ENCODE data around the gene SPOPL. TPM values are rescaled to one million over a fixed set of nuclear protein-coding genes. Genes with fewer than 3 reads are reported as not detected.

Gene SPOPL
- total and polyA plus RNA-seq, 12 donors = 1.5 to 26.2 (median 14.0) TPM

DNA sequence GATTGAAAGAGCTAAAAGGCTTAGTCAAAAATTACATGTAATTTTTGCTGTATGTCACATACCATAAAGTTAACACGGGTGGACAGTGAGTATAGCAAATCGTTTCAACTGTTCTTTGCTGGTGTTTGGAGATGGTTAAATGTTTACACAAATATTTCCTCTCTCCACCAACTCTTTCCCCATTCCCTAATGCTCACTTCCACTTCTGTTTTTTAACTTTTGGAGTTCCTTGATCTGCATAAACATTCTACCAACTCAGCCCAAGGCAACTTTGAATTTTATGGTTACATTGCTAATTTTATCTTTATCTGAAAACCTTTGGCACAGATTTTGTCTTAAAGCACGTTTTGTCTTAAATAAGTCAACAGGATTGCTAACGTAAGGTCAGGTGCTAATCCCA, 1.9 kb upstream of the SPOPL start:
- no peaks in the 10 kb centered on the region for H3K27me3 ChIP-seq
- no peaks in the 10 kb centered on the region for H3K36me3 ChIP-seq (replicated peaks in 1 of 2)
- H3K27ac ChIP-seq = no peak overlapping the region
- no peaks in the 10 kb centered on the region for H3K9me3 ChIP-seq (replicated peaks in 1 of 3)
- 71 to 77% (median 74%) methylated on average over 4 of the region's 4 CpGs for WGBS, 4 donors
- intact Hi-C loops (cut with DNase I) = no loop called here
- TF ChIP-seq, protein P1, sequence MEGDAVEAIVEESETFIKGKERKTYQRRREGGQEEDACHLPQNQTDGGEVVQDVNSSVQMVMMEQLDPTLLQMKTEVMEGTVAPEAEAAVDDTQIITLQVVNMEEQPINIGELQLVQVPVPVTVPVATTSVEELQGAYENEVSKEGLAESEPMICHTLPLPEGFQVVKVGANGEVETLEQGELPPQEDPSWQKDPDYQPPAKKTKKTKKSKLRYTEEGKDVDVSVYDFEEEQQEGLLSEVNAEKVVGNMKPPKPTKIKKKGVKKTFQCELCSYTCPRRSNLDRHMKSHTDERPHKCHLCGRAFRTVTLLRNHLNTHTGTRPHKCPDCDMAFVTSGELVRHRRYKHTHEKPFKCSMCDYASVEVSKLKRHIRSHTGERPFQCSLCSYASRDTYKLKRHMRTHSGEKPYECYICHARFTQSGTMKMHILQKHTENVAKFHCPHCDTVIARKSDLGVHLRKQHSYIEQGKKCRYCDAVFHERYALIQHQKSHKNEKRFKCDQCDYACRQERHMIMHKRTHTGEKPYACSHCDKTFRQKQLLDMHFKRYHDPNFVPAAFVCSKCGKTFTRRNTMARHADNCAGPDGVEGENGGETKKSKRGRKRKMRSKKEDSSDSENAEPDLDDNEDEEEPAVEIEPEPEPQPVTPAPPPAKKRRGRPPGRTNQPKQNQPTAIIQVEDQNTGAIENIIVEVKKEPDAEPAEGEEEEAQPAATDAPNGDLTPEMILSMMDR (IDR thresholded peaks at IDR 0.05) = no peak
- TF ChIP-seq POLR2A (IDR thresholded peaks at IDR 0.05) = no peak
- DNase-seq = no peak
- H3K4me3 ChIP-seq = no peak overlapping the region
- peaks cover 17 to 40% of the 10 kb centered on the region in 2 donors for H3K4me1 ChIP-seq (replicated peaks in 1 of 2)

GRCh38 chr2:138500592-138501424, 762 bp upstream of the SPOPL start:
- Histone ChIP-seq H3K36me3 (replicated peaks in 1 of 2) (no peaks in the 10 kb centered on the region), H3K4me3 (peak overlapping the region; percentile 26 to 93 (median 54)), H3K27me3 (no peaks in the 10 kb centered on the region), H3K4me1 (replicated peaks in 1 of 2) (peaks cover 17 to 44% of the 10 kb centered on the region in 2 donors), H3K9me3 (replicated peaks in 1 of 3) (no peaks in the 10 kb centered on the region), H3K27ac (peak overlapping the region; percentile 40 to 95 (median 89))
- WGBS, 4 donors = 41 to 46% (median 42%) methylated on average over 20 of the region's 20 CpGs
- TF ChIP-seq POLR2A (IDR thresholded peaks at IDR 0.05) = no peak
- TF ChIP-seq, protein P1 (IDR thresholded peaks at IDR 0.05) = no peak
- intact Hi-C loops (cut with DNase I) = no loop called here
- DNase-seq = peak in 2 of 7 donors; percentile 17 to 33

DNA sequence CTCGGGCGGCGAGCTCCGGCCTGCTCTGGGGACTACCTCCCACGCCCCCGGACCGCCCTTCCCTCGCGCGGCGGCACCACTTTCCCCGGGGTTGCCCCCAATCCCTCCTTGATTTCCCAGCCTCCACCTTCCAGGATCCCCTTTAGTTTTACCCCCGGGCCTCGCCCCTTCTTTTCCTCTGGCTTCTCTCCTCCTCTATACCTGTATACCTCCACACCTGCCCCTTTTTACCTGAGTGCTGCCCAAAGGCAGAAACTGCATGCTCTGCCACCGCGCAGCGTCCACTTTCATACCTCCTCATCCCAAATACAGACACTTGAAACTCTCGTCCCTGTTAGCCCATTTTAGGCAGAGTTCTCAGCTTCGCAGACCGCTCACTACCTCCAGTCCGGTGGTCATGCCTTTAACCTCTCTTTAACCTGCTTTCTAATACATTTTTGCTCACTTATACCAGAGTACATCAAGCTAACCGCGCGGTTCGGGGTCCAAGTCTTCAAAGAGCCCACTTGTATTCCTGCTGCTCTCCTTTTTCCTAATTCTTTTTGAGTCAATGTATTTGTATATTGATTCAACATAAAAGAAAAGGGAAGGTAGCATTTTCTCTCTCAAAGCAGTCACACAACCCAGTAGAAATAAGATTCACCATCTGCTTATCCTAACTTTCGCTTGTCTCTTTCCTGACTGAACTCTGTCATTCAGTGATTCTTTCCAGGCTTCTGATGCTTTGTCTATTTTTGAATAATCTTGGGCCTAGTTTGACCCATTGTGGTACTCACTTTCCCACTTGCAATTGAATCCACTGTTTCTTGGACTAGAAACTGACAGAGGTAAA, 901 bp downstream of the SPOPL start:
- 2 to 3% (median 2%) methylated on average over 23 to 26 of the region's 26 CpGs for WGBS, 4 donors
- intact Hi-C loops (cut with DNase I) = no loop called here
- TF ChIP-seq, protein P1 (IDR thresholded peaks at IDR 0.05) = no peak
- no peak for TF ChIP-seq POLR2A (IDR thresholded peaks at IDR 0.05)
- H3K36me3 ChIP-seq (replicated peaks in 1 of 2) = no peaks in the 10 kb centered on the region
- H3K4me3 ChIP-seq = peak overlapping the region; percentile 65 to 96 (median 81)
- H3K27me3 ChIP-seq = no peaks in the 10 kb centered on the region
- peaks cover 17 to 54% of the 10 kb centered on the region in 2 donors for H3K4me1 ChIP-seq (replicated peaks in 1 of 2)
- H3K27ac ChIP-seq = peak overlapping the region; percentile 53 to 95 (median 89)
- no peaks in the 10 kb centered on the region for H3K9me3 ChIP-seq (replicated peaks in 1 of 3)
- DNase-seq = peak in 3 of 7 donors; percentile 8 to 22 (median 14)

- peak overlapping the region in 2 of 5 donors; percentile 84 to 95 for H3K27ac ChIP-seq
- intact Hi-C loops (cut with DNase I) = no loop called here
- 36 to 51% (median 43%) methylated on average over 2 of the region's 2 CpGs for WGBS, 4 donors
Measured at GRCh38 chr2:138503087-138503442, 1.5 kb downstream of the SPOPL start.

More at GRCh38 chr2:138503087-138503442, 1.5 kb downstream of the SPOPL start:
- H3K4me3 ChIP-seq = peak overlapping the region in 2 of 4 donors; percentile 93 to 96
- H3K4me1 ChIP-seq (replicated peaks in 1 of 2) = peaks cover 17 to 54% of the 10 kb centered on the region in 2 donors
- no peaks in the 10 kb centered on the region for H3K9me3 ChIP-seq (replicated peaks in 1 of 3)
- H3K36me3 ChIP-seq (replicated peaks in 1 of 2) = no peaks in the 10 kb centered on the region
- DNase-seq = no peak
- no peaks in the 10 kb centered on the region for H3K27me3 ChIP-seq
- TF ChIP-seq, protein P1 (IDR thresholded peaks at IDR 0.05) = no peak
- no peak for TF ChIP-seq POLR2A (IDR thresholded peaks at IDR 0.05)

Data from adrenal gland (tissue), 12 donors.